NCI-H748 (cell line): ENCODE measurements around the gene CFAP45.

Experiments
- DNase-seq: peaks from one replicate; lab custom pipeline; 2025; ENCODE audit not compliant: unreplicated experiment; lab: John Stamatoyannopoulos, UW

The CFAP45 gene

GRCh38 chr1:159882527-159882862 is 17.5 kb downstream of the CFAP45 start:
- DNase-seq, result no peak

DNA sequence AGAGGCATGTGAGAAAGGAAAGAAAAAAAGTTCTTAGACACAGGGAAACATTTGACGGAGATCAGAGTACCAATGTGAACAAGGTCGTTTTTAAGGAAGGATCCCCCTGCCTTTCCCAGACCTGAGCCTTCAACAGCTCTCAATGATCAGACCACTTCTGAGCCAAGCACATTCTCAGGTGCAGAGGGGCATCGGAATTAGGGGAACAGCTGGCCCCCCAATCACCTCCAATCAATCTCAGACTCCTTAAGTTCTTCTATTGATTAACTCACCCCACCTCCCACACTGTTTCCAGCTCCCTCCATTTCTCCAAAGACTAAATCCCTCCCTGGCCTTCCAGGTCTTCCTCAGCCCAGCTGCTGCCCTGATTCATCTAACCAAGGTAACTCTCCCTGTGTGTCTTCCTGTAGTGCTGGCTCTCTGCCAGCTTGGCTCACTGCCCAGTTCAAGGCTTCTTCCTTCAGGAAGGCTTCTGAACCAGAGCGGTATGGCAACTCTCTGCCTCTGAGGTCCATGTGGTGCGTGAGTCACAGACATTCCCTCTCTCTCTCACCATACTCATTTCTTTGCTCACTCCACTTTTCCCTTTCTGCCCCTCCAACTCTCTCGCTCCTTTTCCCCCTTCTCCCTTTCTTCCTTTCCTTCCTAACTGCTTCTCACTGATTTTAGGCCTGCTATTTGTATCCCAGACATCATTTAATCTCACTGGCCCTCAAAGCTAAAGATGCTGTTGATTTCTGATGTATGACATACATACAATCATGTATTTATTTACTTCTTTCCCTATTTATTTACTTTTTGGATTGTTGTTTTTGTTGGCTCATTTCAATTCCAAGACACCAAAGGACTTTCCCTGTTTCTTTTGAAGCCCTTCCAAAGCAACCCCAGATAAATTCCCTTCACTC is 18.1 kb downstream of the CFAP45 start:
- peak; percentile 97 for DNase-seq

DNA sequence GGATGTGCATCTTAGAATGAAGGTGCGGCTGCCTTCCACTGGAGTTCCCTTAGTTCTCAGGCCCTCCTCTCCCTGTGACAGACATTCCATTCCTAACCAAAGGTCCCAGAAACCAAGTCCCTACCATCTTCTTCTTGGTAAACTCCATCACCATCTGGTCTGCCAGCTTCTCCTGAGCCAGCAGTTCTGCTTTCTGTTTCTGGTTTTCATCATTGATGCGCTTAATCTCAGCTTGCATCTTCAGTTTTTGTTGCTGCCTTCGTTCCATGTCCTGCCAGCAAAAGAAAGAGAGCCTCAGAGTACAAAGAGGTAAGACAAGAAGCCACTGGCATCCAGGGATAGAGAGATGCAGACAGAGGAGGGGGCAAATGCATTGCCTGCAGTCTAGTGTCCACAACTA is 19.5 kb downstream of the CFAP45 start:
- DNase-seq, result no peak

- DNase-seq, result no peak
Observed at GRCh38 chr1:159879977-159880376, 20.0 kb downstream of the CFAP45 start.

- DNase-seq, result no peak
Observed at GRCh38 chr1:159879136-159879535, 20.8 kb downstream of the CFAP45 start.

DNA sequence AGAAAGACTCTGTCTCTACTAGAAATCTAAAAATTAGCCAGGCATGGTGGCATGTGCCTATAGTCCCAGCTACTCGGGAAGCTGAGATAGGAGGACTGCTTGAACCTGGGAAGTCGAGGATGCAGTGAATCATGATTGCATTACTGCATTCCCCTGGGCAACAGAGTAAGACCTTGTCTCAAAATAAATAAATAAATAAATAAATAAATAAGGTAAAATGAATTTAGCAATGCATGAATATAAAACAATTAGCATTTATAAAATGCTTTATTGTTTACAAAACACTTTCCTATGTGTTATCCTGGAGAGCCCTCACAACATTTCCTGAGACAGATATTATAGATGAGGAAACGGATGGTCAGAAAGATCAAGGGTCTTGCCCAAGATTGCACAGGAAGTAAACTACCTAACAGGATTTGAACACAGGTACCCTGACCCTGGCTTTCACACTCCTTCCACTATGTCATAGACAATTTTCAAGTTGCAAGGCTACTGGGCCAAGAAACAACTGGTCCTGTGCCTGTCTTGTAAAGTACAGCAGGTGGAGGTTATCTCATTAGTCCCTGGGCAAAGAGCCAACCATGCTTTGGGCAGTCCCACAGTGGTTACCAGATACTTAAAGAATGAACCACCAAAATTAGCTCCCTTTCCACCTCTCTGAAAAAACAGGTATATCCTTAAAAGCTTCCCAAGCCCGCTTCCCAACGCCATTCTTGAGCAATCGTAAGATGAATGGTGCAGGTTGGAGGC is 22.1 kb downstream of the CFAP45 start:
- DNase-seq, result peak; percentile 30

DNA sequence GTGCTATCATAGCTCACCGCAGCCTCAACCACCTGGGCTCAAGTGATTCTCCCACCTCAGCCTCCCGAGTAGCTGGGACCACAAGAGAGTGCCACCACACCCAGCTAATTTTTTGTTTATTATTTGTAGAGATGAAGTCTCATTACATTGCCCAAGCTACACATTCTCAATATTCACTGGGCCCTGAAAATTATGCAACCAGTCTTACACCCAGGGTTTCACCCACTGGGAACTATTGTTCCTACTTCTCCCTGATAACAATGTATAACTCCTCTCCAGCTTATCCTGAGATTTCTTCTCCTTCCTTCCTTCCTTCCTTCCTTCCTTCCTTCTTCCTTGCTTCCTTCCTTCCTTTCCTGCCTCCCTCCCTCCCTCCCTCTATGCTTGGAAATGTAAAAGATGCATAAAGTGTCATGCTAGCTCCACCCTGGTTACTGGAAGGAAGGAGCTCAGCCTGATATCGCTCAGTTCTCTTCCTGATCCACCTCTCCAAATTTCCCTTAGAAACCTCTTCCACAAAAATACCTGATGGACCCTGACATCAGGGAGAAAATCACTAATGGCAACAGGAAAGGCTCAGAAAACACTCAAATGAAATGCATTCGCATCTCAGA is 26.3 kb downstream of the CFAP45 start:
- DNase-seq, result no peak

DNA sequence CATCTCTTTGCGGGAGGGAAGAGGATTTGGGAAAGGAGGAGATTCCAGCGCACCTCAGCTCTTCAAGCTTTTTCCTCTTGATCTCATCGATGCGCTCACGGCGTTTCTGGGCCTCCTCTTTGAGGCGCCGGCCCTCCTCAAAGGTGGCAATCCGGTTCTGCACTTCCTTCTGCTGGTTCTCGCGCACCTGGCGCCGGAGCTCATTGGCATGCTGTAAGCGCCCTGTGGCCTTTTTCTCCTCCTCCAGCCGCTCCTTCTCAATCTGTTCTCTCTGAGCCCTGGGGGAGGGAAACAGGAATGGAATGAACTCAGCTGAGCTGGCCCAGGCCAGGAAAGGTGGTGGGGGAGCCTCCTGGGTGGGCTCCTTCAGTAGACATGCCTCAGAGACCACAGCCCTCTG is 27.1 kb downstream of the CFAP45 start:
- no peak for DNase-seq

DNA sequence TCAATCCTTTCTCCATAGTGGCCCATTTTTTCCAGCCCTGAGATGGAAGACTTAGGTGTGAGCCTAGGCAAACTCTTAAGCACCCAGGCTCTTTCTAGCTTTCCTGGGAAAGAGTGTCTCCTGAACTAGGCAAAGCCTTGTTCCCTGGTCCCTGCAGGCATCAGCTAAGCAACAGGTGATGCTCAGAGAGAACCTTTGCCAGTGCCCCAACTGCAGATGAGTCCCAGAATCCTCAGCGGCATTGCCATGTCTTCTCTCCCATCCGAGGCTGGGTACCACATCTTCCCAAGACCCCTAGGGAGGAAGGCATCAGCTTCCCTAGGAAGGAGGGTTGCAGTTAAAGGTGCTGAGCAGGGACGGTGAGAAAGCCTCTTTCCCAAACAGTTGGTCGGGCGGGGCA is 29.3 kb downstream of the CFAP45 start:
- no peak for DNase-seq

- DNase-seq, result no peak
Observed at GRCh38 chr1:159869607-159870006, 30.4 kb downstream of the CFAP45 start.

GRCh38 chr1:159869173-159869572 is 30.8 kb downstream of the CFAP45 start:
- no peak for DNase-seq

DNA sequence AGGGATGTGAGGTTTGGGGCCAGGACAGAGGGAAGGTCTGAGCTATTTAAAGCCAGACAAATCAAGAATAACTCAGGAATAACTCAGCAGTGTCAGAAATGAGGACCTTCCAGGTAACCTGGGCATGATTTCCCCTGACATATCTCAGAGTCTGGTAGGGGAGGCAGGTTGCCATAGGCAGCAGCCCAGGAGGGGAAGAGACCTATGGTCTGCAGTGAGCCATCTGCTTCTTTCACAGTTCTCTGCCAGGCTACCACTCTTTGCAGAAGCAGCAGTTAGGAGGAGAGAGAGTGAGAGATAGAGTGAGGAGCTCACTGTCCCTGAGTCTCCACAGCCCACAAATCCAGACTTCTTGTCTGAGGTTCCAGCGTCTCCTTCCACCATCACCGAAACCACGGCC is 31.2 kb downstream of the CFAP45 start:
- DNase-seq, result no peak

DNA sequence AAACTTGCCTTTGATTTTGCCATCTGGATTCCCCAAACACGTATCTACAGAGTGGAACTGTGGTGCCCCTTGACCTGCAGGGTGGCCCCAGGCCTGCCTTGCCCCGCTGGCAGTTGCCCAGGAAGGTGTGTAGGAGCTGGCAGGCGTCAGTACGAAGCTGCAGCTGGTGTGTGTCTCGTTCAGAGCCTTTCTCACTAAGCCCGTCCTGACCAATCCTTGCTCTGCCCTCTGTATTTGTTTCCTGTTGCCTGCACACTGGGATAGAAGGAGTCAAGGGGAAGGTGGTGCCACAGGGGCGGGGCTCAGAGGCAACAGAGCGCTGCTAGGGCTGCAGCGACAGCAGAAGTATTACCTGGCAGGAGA is 32.3 kb downstream of the CFAP45 start:
- DNase-seq, result peak; percentile 86

- DNase-seq, result no peak
Observed at GRCh38 chr1:159866905-159867663, 32.9 kb downstream of the CFAP45 start.

DNA sequence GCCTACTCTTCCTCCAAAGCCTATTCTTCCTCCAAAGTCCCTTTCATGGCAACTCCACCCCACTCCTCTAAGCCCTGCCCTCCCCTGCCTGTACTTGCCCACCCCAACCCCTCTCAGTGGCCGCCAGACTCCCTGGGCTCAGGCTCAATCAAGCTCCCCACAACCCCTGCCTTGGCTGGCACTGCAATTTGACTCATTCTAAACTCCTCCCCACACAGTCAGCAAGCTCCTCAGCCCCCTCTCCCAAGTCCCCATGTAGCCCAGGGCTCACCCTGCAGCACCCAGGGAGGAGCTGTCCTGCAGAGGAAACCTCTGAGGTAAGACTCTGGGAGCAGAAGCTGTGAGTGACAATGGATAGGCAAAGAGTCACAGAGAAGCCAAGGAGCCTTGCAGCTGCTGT is 33.9 kb downstream of the CFAP45 start:
- DNase-seq, result no peak

- no peak for DNase-seq
Observed at GRCh38 chr1:159864262-159864661, 35.7 kb downstream of the CFAP45 start.

GRCh38 chr1:159862557-159862956 is 37.4 kb downstream of the CFAP45 start, which contains the start of gene VSIG8:
Gene VSIG8, minus strand, starts transcription at chr1:159862657. Its CDS starts 136 bp downstream, at chr1:159862521.
- no peak for DNase-seq

GRCh38 chr1:159862031-159862430 is 37.9 kb downstream of the CFAP45 start:
- DNase-seq, result no peak

GRCh38 chr1:159861218-159861617 is 38.7 kb downstream of the CFAP45 start:
- DNase-seq, result no peak

- DNase-seq, result no peak
Observed at GRCh38 chr1:159860456-159860855, 39.5 kb downstream of the CFAP45 start.

GRCh38 chr1:159859767-159860322 is 40.1 kb downstream of the CFAP45 start:
- DNase-seq, result no peak
